AG09309 (cell line): Measurements from ENCODE around the gene ITGB4.

ENCODE experiments used
- DNase-seq: peaks from one replicate; pipeline ENCODE4 v3.0.0-alpha.2; 2010; ENCODE audit warnings: low read depth
- H3K4me3 ChIP-seq: 2 replicates; pipeline ENCODE4 v1.5.1; 2011; ENCODE audit warnings: mild to moderate bottlenecking, low read depth, low read length, moderate library complexity; ENCODE audit not compliant: control insufficient read depth
- CTCF ChIP-seq: IDR thresholded peaks from 2 replicates; pipeline ENCODE4 v1.5.1; 2011; ENCODE audit warnings: mild to moderate bottlenecking, low read depth, low read length, inconsistent platforms; ENCODE audit not compliant: insufficient read depth, control insufficient read depth; ENCODE audit errors: missing control alignments

The ITGB4 gene

DNA sequence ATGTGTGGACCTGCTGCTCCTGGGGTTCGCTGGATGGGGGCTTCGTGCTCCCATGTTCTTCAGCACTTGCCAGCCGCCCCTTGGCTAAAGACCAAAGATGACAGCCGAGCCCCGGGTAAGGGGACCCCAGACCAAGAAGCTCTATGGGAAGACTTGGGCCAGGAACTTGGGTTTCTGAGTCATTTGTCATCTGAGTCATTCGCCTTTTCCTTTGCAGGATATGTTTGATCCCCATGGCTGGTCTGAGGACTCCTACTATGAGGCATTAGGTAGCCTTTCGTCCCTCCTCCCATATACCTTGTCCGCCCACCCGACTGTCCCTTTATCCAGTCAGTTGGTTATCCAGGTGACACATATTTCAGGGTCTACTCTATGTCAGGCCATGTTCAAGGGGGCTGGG is 17.7 kb upstream of the ITGB4 start:
- H3K4me3 ChIP-seq = no peak overlapping the region
- TF ChIP-seq CTCF = no peak
- no peak for DNase-seq

DNA sequence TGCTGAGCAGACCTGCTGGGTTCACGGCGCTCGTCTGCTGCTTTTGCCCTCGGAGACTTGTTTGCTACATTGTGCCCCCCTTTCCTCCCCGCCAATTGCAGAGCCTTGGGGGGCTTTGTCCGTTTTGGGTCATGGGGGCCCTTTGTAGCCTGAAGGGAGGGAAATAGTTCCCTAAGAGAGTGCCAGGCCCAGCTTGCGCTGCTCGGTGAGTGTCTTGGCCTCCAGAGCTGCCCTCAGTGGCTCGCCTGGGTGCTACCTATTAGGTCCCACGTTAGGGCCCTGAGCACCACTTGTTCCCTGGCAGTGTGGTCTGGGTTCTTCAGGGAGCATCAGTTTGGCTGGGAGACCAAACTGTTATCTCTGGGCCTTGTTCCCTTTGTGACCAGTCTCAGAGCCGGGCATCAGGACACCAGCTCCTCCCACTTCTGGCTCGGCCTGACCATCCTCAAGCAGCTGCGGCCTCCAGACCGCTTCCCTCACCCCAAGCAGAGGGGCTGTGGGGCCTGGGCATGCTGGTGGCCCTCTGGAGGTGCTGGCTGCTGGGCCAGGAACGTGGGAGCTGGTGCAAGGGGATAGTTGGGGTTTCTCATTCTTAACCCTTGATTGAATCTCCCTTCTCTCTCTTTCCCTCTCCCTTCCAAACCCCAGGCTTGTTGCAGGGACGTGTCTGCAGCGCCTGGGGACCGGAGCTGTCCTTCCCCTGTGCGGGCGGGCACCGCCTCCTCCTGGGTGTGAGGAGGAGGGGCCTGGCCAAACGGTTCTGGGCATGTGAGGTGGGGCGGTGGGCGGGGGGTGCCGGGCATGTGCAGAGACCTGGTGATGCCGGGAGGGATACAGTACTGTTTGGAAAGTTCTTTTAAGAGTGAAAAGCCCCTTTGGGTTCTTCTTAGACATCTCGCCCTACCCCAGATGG is 16.0 kb upstream of the ITGB4 start:
- DNase-seq = no peak
- no peak for TF ChIP-seq CTCF
- H3K4me3 ChIP-seq = no peak overlapping the region

DNA sequence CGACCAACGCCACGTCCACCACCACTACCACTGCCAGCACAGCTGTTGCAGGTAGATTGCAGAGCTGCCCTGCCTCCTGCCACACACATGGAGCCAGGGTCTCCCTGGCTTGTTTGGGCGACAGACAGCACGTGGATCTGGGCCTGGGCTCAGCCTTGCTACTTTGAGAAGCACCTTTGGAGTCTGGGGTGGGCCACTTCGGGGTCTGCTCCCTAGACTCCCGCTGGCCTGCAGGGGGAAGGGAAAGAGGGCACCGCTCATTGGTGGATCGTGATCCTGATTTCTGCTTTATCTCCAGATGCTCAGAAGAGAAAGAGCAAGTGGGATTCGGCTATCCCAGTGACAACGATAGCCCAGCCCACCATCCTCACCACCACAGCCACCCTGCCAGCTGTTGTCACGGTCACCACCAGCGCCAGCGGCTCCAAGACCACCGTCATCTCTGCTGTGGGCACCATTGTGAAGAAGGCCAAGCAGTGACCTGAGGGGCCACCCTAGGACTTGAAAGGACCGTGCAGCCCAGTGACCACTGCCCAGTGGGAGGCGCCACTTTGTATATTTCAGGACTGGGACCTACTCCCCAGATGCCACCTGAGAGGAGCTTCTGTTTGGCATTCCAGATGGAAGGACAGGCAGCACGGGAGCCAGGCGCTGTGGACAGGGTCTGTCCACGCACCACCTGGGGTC is 15.1 kb upstream of the ITGB4 start:
- no peak for DNase-seq
- H3K4me3 ChIP-seq = no peak overlapping the region
- TF ChIP-seq CTCF = no peak

DNA sequence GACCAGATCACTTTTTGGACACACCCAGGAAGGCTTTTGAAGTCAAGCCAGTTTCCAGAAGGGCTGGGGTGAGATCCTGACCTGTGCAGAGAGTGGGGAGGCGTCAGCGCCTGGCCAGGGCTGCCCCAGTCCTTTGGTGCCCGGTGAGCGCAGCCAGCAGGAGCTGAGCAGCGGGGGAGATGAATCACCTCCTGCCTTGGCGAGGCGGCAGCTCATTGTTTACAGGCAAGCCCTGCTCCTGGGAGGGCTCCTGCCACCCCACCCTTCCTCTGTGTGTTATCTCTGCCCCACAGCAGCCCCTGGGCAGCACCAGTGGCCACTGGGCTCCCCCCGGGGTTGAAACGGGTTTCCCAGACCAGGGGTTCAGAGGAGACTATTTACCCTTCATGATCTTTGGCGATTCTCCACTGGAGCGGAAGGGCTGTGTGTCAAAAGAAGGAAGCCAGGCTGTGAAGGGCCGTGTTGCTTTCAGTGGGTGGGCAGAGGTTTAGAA is 14.1 kb upstream of the ITGB4 start:
- H3K4me3 ChIP-seq = no peak overlapping the region
- DNase-seq = no peak
- TF ChIP-seq CTCF = no peak

DNA sequence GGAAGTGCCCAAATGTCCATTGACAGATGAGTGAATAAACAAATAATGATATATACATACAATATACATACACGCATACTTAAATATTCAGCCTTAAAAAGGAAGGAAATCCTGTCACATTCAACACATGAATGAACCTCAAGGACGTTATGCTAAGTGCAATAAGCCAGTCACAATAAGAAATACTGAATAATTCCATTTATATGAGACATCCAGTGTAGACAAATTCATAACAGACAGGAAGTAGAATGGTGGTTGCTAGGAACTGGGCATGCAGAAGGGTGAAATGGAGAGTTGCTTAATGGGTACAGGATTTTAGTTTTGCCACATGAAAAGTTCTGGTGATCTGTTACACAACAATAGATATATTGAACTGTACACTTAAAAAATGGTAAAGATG is 8.8 kb upstream of the ITGB4 start:
- H3K4me3 ChIP-seq = no peak overlapping the region
- TF ChIP-seq CTCF = no peak
- DNase-seq = no peak

DNA sequence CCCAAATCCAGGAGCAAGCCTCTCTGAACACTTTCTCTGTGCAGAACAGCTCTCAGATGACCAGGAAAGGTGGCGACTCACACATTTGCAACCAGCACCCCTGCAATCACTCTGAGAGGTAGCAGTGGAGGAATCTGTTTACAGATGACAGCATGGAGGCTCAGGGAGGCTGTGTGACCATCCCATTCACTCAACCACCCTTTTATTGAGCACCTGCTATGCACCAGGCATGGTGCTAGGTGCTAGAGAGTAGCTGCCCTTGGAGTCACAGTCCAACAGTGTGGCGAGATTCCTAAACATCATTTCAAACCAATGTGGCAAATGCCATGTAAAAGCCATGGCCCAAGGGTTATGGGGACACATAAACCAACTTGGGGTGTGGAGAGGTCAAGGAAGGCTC is 1.5 kb upstream of the ITGB4 start:
- no peak for DNase-seq
- no peak for TF ChIP-seq CTCF
- H3K4me3 ChIP-seq = no peak overlapping the region
